GM21515 (cell line): ENCODE data around the gene VDR.
A peak's percentile ranks its signal among the peaks of the same experiment; 100 is the strongest.

ENCODE experiments used
- ATAC-seq: cut with Tn5 transposase; IDR thresholded peaks from one replicate; pipeline ENCODE4 v1.9.1; 2021; ENCODE audit not compliant: unreplicated experiment

Gene VDR

DNA sequence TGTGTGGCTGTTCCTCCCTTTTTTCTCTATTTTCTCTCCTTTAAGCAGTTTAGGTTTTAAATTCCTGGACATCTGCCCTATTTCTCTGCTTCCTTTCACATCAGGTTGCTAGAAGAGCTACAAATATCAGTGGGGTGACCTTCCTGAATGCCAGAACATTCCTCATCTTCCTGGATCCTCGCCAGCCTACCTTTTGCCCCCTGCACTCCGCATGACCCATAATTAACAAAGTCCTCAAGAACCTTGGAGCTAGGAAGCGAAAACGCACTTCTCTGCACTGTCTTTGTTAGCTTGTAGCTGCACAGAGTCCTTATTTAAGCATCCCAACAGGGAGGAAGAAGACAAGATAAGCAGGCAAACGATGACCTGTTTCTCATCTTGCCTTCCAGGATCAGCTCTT, 30.5 kb downstream of the VDR start:
- ATAC-seq: no peak

GRCh38 chr12:47870175-47870781, 34.5 kb downstream of the VDR start:
- ATAC-seq: no peak

DNA sequence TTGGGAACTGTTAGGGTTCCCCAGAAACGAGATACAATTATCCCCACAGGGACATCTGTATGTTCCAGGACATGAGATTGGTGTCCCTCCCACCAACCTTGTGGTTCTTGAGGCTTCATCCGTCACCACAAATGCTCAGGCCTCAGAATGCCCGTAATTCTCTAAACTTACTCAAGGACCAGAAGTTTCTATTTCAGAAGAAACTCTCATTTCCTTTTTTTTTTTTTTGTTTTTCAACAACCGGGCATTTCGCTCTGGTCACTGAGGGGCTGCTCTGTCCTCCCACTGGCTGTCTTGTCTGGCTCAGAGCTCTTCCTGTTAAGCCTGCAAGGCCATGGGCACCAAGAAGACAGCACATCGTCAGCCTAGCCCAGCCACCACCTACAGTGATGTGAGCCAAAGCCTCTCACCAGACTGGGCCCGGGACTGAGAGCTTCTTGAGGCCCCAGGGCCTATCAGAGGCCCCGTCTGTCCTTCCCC, 36.2 kb downstream of the VDR start:
- ATAC-seq: peak; percentile 78

- ATAC-seq: peak; percentile 12
Measured at GRCh38 chr12:47868041-47868440, 36.8 kb downstream of the VDR start.

DNA sequence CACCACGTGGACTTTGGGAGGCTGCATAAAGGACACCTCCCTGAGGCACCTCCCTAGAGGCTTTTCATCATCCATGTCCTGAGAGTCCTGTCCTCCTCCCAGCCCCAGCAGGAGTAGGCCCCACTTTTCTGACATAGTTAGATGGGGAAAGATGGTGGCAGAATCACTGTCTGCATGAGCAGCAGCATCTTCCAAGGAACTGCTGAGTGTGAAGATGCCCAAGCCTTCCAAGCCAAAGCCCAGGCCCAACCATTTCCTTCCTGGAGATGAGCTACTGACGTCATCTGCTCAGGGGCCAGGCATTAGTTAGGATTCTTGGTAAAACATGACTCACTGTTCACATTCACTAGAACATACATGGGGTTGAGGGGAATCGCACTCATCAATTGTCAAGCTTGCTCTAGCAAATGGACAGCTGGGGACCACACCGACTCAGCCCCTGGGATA, 37.3 kb downstream of the VDR start:
- no peak for ATAC-seq

- ATAC-seq: no peak
Measured at GRCh38 chr12:47864646-47865235, 40.1 kb downstream of the VDR start.

GRCh38 chr12:47863985-47864384, 40.8 kb downstream of the VDR start:
- no peak for ATAC-seq

GRCh38 chr12:47863467-47863866, 41.3 kb downstream of the VDR start:
- no peak for ATAC-seq

- no peak for ATAC-seq
Measured at GRCh38 chr12:47862881-47863280, 41.9 kb downstream of the VDR start.

DNA sequence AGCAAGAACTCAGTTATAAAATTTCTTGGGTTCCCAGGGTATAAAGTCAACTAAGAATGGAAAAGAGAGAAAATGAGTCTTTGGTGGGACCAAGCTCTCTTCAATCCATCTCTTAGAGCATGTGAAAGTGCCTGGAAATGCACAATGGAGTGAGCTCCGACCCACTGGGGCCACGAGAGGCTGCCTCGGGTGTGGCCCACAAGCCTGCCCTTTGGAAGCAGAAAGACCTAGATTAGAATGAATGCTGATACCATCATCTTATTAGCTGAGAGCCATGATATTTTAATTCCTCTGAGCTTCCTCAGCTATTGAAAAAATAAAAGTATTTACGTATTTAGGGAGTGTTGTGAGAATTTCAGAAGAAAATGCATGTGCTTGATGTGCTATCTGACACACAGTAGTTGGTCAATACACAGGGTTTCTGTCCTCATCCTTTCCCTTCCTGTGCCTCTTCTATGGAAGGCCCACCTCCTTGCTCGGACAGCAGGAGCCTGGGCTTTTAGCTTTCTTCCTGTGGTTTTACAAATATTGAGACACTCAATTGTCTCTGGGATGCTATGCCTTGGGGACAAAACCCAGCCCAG, 42.5 kb downstream of the VDR start:
- ATAC-seq: no peak

DNA sequence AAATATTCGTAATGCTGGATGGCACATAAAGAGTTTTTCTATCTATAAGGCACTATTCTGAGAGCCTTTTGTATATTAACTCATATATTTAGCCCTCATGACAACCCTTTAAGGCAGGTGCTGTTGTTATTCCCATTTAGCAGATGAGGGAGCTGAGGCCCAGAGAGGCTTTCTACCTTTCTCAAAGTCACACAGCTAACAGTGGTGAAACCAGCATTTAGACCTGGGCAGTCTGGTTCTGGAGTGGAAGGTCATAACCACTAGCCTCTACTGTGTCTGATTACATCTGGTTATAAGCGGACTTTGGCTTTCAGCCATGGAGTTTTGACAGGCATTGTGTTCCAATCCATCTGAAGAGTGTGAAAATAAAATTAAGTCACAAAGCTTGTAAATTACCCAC, 43.9 kb downstream of the VDR start:
- no peak for ATAC-seq

GRCh38 chr12:47860279-47860841, 44.4 kb downstream of the VDR start:
- no peak for ATAC-seq

DNA sequence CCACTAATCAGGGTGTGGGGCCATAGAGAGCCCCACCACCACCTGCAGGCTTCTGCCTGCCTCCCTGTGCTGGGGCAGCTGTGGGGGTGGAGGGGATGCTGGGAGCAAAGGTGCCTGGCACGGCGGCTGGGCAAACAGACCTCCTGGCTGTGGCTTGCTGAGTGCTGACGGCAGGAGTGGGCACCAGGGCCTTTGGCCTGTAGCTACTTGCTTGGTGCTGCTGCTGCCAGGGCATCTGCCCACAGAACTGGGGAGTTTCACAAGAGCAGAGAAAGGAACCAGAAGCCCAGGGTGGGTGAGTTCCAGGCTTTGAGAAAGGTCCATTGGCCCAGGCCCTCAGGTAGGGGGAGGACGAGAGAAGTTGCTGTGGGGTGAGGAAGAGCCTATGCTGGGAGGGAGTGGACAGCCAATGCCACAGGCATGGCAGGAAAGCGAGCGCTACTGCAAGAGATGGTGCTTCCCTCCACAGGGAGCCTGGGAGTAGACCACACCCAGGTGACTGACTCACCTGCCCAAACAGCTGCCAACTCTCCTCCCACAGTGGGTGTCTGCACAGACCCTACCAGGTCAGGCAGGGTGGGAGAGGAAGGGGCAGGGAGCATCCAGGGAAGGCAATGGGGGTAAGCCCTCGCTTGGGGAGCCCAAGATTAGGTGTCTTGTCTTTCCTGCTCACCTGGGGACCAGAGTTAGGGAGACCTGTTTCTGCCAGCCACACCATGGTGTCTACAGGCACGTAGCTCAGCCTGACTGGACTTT, 46.1 kb downstream of the VDR start:
- ATAC-seq: no peak

- ATAC-seq: no peak
Measured at GRCh38 chr12:47856721-47857575, 47.8 kb downstream of the VDR start.

DNA sequence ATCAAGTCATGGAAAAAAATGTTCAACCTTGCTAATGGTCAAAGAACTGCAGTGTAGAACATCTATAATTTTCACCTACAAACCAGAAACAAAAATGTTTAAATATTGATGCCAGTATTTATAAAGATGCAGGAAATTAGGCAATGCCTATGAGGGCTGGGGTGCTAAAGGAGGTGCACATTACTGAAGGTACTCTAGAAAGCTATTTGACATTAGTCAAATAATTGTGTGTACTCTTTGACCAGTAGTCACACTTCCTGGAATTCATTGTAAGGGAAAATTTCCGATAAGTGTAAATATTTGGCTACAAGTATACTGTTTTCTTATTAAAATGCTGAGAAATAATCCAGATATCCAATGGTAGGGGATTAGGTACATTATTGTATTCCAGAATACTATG, 48.7 kb downstream of the VDR start:
- ATAC-seq: no peak

DNA sequence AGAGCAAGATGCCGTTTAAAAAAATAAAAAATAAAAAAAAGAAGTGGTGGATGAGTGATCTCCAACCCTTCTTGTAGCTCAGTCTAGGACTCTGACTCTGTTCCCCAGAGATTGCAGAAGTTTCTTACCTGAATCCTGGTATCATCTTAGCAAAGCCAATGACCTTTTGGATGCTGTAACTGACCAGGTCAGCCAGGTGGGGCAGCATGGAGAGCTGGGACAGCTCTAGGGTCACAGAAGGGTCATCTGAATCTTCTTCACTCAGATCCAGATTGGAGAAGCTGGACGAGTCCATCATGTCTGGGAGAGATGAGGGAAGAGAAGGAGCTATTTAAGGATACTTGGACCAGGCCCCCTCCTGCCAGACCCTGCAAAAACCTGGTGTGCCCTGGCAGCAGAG, 49.3 kb downstream of the VDR start:
- ATAC-seq: no peak

- ATAC-seq: no peak
Measured at GRCh38 chr12:47854531-47854930, 50.3 kb downstream of the VDR start.

DNA sequence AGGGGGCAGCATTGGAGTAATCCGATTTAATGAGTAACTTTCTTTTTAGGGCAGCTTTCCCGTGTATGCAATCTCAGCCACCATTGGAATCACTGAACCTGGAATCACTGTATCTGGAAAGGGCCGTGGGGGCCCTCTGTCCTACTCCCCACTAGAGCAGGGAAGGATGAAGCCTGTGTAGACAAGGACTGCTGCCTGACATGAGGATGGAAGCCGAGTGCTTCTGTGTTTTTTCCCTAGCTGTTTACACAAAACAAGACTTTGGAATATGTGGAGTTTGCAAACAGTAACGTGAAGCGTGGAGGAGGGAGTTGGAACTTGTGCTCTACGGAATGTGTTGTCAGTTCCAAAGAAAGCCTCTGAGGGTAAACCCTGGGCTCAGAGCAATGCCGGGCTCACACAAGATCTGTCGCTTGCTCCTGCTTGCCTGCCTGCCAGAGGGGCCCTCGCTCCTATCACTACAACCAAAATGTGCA, 52.7 kb downstream of the VDR start:
- no peak for ATAC-seq

GRCh38 chr12:47851303-47851952, 53.4 kb downstream of the VDR start:
- no peak for ATAC-seq
